Activated naive CD4-positive, alpha-beta T cell (primary cell): Measurements from ENCODE around the gene GADD45G.

ENCODE experiments used
- DNase-seq, 4 experiments: peaks; one replicate each; lab custom pipeline; 2025; lab: John Stamatoyannopoulos, UW

GADD45G gene

GRCh38 chr9:89630508-89630907 is 25.7 kb downstream of the GADD45G start:
- no peak for DNase-seq

- DNase-seq = no peak
Measured at GRCh38 chr9:89631384-89631783, 26.6 kb downstream of the GADD45G start.

GRCh38 chr9:89632192-89632733 is 27.5 kb downstream of the GADD45G start:
- DNase-seq = no peak

- no peak for DNase-seq
Measured at GRCh38 chr9:89632736-89633135, 27.9 kb downstream of the GADD45G start.

- DNase-seq = no peak
Measured at GRCh38 chr9:89633404-89633803, 28.6 kb downstream of the GADD45G start.

- DNase-seq = no peak
Measured at GRCh38 chr9:89633920-89634319, 29.1 kb downstream of the GADD45G start.

- no peak for DNase-seq
Measured at GRCh38 chr9:89634995-89635742, 30.4 kb downstream of the GADD45G start.

GRCh38 chr9:89635816-89636215 is 31.0 kb downstream of the GADD45G start:
- no peak for DNase-seq

- no peak for DNase-seq
Measured at GRCh38 chr9:89637787-89638186, 33.0 kb downstream of the GADD45G start.

GRCh38 chr9:89638359-89638758 is 33.5 kb downstream of the GADD45G start:
- DNase-seq = no peak

GRCh38 chr9:89638893-89639292 is 34.1 kb downstream of the GADD45G start:
- DNase-seq = no peak

GRCh38 chr9:89639367-89639795 is 34.6 kb downstream of the GADD45G start:
- no peak for DNase-seq

GRCh38 chr9:89639961-89640360 is 35.1 kb downstream of the GADD45G start:
- DNase-seq = no peak

- DNase-seq = no peak
Measured at GRCh38 chr9:89640361-89640760, 35.5 kb downstream of the GADD45G start.

GRCh38 chr9:89640801-89641200 is 36.0 kb downstream of the GADD45G start:
- no peak for DNase-seq

GRCh38 chr9:89641980-89642379 is 37.2 kb downstream of the GADD45G start:
- no peak for DNase-seq

GRCh38 chr9:89642789-89643188 is 38.0 kb downstream of the GADD45G start:
- DNase-seq = no peak

GRCh38 chr9:89646189-89646939 is 41.6 kb downstream of the GADD45G start:
- no peak for DNase-seq

GRCh38 chr9:89647366-89648128 is 42.7 kb downstream of the GADD45G start:
- DNase-seq = no peak

GRCh38 chr9:89648247-89649000 is 43.6 kb downstream of the GADD45G start:
- no peak for DNase-seq

- no peak for DNase-seq
Measured at GRCh38 chr9:89649039-89649691, 44.4 kb downstream of the GADD45G start.
